GM23338 (cell line): ENCODE results near the gene SPATA33.

ENCODE experiments used
- CREB1 ChIP-seq: fragments of 250-450 bp; sonication (Bioruptor Pico); IDR thresholded peaks from 2 replicates; pipeline ENCODE4 v1.5.0; 2020; ENCODE audit warnings: low read depth, mild to moderate bottlenecking, moderate library complexity
- EZH2 ChIP-seq: fragments of 200-600 bp; sonication (generic); IDR thresholded peaks from one replicate; pipeline ENCODE4 v1.8.0; 2017; ENCODE audit warnings: antibody characterized with exemption, mild to moderate bottlenecking, low read depth; ENCODE audit not compliant: unreplicated experiment
- EZH2phosphoT487 ChIP-seq: fragments of 200-600 bp; sonication (generic); IDR thresholded peaks from one replicate; pipeline ENCODE4 v1.8.1; 2018; ENCODE audit warnings: antibody characterized with exemption; ENCODE audit not compliant: unreplicated experiment
- JUNB ChIP-seq: IDR thresholded peaks from one replicate; pipeline ENCODE4 v1.6.1; 2016; ENCODE audit warnings: antibody characterized with exemption; ENCODE audit not compliant: unreplicated experiment
- POLR2AphosphoS5 ChIP-seq: IDR thresholded peaks from 2 replicates; pipeline ENCODE4 v1.6.1; 2016; ENCODE audit warnings: antibody characterized with exemption, low read depth
- STAT1 ChIP-seq: IDR thresholded peaks from one replicate; pipeline ENCODE4 v1.6.1; 2016; ENCODE audit warnings: antibody characterized with exemption; ENCODE audit not compliant: unreplicated experiment
- ZNF114 ChIP-seq: fragments of 250-450 bp; sonication (Bioruptor Pico); IDR thresholded peaks from 2 replicates; pipeline ENCODE4 v1.5.0; 2020; ENCODE audit warnings: mild to moderate bottlenecking, moderate library complexity
- ZNF331 ChIP-seq: fragments of 250-450 bp; sonication (Bioruptor Pico); IDR thresholded peaks from 2 replicates; pipeline ENCODE4 v1.5.0; 2020; ENCODE audit warnings: low read depth, mild to moderate bottlenecking, moderate library complexity
- TF ChIP-seq, protein P1 (sequence below), 2 experiments: fragments of 200-600 bp in 1 of 2; sonication (generic) in 1 of 2; conservative IDR thresholded peaks; 2 replicates each; pipeline versions ENCODE4 v1.5.1 to v1.6.1; 2016 to 2017; ENCODE audit warnings: antibody characterized with exemption in 2 of 2, low read depth in 2 of 2, mild to moderate bottlenecking in 2 of 2, moderate library complexity in 1 of 2
- TF ChIP-seq, protein P2 (sequence below): IDR thresholded peaks from one replicate; pipeline ENCODE4 v1.6.1; 2018; ENCODE audit warnings: antibody characterized with exemption; ENCODE audit not compliant: unreplicated experiment
- TF ChIP-seq, protein P3 (sequence below): IDR thresholded peaks from 2 replicates; pipeline ENCODE4 v1.6.1; 2016; ENCODE audit warnings: antibody characterized with exemption

DNA sequence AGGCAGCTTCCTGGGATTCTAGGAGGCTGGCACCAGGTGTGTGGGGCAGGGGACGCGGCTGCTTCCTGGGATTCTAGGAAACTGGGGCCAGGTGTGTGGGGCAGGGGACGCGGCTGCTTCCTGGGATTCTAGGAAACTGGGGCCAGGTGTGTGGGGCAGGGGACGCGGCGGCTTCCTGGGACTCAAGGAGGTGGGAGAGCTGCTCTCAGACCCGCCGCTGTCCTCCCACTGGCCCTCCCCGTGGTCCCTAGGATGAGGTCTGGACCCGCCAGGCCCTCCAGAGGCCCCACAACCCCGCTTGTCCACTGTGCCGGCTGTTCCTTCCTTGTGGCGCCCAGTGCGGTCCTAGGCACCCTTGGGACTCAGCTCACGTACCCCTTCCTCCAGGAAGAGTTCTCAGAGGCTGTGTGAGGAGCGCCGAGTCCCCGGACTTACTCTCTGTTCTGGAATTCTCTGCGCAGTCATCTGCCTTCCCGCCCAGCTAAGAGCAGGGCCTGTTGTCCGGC is 43.6 kb upstream of the SPATA33 start:
- no peak for TF ChIP-seq CREB1
- no peak for TF ChIP-seq EZH2
- TF ChIP-seq, protein P1, sequence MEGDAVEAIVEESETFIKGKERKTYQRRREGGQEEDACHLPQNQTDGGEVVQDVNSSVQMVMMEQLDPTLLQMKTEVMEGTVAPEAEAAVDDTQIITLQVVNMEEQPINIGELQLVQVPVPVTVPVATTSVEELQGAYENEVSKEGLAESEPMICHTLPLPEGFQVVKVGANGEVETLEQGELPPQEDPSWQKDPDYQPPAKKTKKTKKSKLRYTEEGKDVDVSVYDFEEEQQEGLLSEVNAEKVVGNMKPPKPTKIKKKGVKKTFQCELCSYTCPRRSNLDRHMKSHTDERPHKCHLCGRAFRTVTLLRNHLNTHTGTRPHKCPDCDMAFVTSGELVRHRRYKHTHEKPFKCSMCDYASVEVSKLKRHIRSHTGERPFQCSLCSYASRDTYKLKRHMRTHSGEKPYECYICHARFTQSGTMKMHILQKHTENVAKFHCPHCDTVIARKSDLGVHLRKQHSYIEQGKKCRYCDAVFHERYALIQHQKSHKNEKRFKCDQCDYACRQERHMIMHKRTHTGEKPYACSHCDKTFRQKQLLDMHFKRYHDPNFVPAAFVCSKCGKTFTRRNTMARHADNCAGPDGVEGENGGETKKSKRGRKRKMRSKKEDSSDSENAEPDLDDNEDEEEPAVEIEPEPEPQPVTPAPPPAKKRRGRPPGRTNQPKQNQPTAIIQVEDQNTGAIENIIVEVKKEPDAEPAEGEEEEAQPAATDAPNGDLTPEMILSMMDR (conservative IDR thresholded peaks at IDR 0.05; ENCODE audit: low read depth in 2 of 2) = no peak
- no peak for TF ChIP-seq POLR2AphosphoS5
- TF ChIP-seq JUNB = no peak
- no peak for TF ChIP-seq EZH2phosphoT487
- TF ChIP-seq, protein P2, sequence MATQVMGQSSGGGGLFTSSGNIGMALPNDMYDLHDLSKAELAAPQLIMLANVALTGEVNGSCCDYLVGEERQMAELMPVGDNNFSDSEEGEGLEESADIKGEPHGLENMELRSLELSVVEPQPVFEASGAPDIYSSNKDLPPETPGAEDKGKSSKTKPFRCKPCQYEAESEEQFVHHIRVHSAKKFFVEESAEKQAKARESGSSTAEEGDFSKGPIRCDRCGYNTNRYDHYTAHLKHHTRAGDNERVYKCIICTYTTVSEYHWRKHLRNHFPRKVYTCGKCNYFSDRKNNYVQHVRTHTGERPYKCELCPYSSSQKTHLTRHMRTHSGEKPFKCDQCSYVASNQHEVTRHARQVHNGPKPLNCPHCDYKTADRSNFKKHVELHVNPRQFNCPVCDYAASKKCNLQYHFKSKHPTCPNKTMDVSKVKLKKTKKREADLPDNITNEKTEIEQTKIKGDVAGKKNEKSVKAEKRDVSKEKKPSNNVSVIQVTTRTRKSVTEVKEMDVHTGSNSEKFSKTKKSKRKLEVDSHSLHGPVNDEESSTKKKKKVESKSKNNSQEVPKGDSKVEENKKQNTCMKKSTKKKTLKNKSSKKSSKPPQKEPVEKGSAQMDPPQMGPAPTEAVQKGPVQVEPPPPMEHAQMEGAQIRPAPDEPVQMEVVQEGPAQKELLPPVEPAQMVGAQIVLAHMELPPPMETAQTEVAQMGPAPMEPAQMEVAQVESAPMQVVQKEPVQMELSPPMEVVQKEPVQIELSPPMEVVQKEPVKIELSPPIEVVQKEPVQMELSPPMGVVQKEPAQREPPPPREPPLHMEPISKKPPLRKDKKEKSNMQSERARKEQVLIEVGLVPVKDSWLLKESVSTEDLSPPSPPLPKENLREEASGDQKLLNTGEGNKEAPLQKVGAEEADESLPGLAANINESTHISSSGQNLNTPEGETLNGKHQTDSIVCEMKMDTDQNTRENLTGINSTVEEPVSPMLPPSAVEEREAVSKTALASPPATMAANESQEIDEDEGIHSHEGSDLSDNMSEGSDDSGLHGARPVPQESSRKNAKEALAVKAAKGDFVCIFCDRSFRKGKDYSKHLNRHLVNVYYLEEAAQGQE = no peak
- TF ChIP-seq STAT1 = no peak
- TF ChIP-seq, protein P3, sequence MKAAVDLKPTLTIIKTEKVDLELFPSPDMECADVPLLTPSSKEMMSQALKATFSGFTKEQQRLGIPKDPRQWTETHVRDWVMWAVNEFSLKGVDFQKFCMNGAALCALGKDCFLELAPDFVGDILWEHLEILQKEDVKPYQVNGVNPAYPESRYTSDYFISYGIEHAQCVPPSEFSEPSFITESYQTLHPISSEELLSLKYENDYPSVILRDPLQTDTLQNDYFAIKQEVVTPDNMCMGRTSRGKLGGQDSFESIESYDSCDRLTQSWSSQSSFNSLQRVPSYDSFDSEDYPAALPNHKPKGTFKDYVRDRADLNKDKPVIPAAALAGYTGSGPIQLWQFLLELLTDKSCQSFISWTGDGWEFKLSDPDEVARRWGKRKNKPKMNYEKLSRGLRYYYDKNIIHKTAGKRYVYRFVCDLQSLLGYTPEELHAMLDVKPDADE = no peak
- no peak for TF ChIP-seq ZNF114 (CRISPR knock-in tag)
- TF ChIP-seq ZNF331 (CRISPR knock-in tag) = no peak
